Caco-2 (cell line): ENCODE measurements around the gene EXOC6B. TPM values are rescaled to one million over a fixed set of nuclear protein-coding genes. Genes with fewer than 3 reads are reported as not detected.
A peak's percentile ranks its signal among the peaks of the same experiment; 100 is the strongest.

ENCODE experiments used
- BruUV-seq: library from RNA; stranded (reverse); fragments of 400-500 nt; replicated peaks from 2 replicates; lab custom pipeline; 2021; lab: Mats Ljungman, UMichigan
- CTCF ChIA-PET: fragments of 300-600 bp; sonication (Branson Sonifier 250); formaldehyde crosslinking; loops from one replicate; lab custom pipeline; 2022; ENCODE audit warnings: antibody characterized with exemption; lab: Charles Lee
- POLR2A ChIA-PET: fragments of 300-600 bp; sonication (Branson Sonifier 250); formaldehyde crosslinking; loops from one replicate; lab custom pipeline; 2022; ENCODE audit warnings: antibody characterized with exemption; lab: Charles Lee
- DNase-seq, 2 experiments: peaks; one replicate each; pipeline versions ENCODE4 v3.0.0 to v3.0.0-alpha.2; 2020 to 2022
- H3K27me3 ChIP-seq: replicated peaks from 2 replicates; pipeline ENCODE4 v1.6.0; 2011; ENCODE audit warnings: low read length; ENCODE audit not compliant: control insufficient read depth, insufficient read depth
- H3K36me3 ChIP-seq: 2 replicates; pipeline ENCODE4 v1.5.1; 2011; ENCODE audit warnings: low read length; ENCODE audit not compliant: control insufficient read depth, insufficient read depth
- H3K4me1 ChIP-seq: fragments of 250-450 bp; sonication (Bioruptor Pico); 2 replicates; pipeline ENCODE4 v1.5.1; 2020; ENCODE audit warnings: mild to moderate bottlenecking
- H3K4me3 ChIP-seq: 2 replicates; pipeline ENCODE4 v1.5.1; 2011; ENCODE audit warnings: low read depth, mild to moderate bottlenecking, control low read depth, low read length
- H3K9me3 ChIP-seq: fragments of 250-450 bp; sonication (Bioruptor Pico); 2 replicates; pipeline ENCODE4 v1.5.1; 2020; ENCODE audit warnings: mild to moderate bottlenecking, moderate library complexity
- H3K27ac Mint-ChIP-seq: one replicate; pipeline ENCODE4 v1.8.0; 2022; ENCODE audit warnings: mixed read lengths; ENCODE audit not compliant: unreplicated experiment
- H3K27me3 Mint-ChIP-seq: one replicate; pipeline ENCODE4 v1.8.0; 2022; ENCODE audit warnings: mixed read lengths; ENCODE audit not compliant: insufficient read depth, unreplicated experiment
- H3K36me3 Mint-ChIP-seq: one replicate; pipeline ENCODE4 v1.8.0; 2022; ENCODE audit warnings: mild to moderate bottlenecking, mixed read lengths; ENCODE audit not compliant: insufficient read depth, unreplicated experiment
- H3K4me1 Mint-ChIP-seq: one replicate; pipeline ENCODE4 v1.8.0; 2022; ENCODE audit warnings: low read depth, mixed read lengths; ENCODE audit not compliant: unreplicated experiment
- H3K4me3 Mint-ChIP-seq: one replicate; pipeline ENCODE4 v1.8.0; 2022; ENCODE audit warnings: mild to moderate bottlenecking, moderate library complexity, mixed read lengths; ENCODE audit not compliant: unreplicated experiment
- H3K9me3 Mint-ChIP-seq: one replicate; pipeline ENCODE4 v1.8.0; 2022; ENCODE audit warnings: mixed read lengths; ENCODE audit not compliant: unreplicated experiment
- intact Hi-C: fragments of 100-400 bp; cut with micrococcal nuclease; formaldehyde crosslinking; loops from one replicate; pipeline ENCODE4 v1.10.0; 2022; ENCODE audit not compliant: unreplicated experiment
- total RNA-seq: library from RNA; stranded (reverse); gene quantifications from 2 replicates; pipeline ENCODE4 v1.2.3, GENCODE V29; 2022
- TF ChIP-seq, protein P1 (sequence below), 2 experiments: fragments of 200-600 bp in 1 of 2; IDR thresholded peaks; 1 replicate in 1 of 2; 2 replicates in 1 of 2; pipeline versions ENCODE4 v1.5.1 to v1.8.0; 2011 to 2022; ENCODE audit warnings: antibody characterized with exemption in 1 of 2, control low read depth in 1 of 2, inconsistent platforms in 1 of 2, low read depth in 1 of 2, low read length in 1 of 2, mild to moderate bottlenecking in 1 of 2, moderate library complexity in 1 of 2; ENCODE audit not compliant: insufficient read depth in 1 of 2, severe bottlenecking in 1 of 2, unreplicated experiment in 1 of 2

The EXOC6B gene
- total RNA-seq, 1 experiment from 2014 or later, result 36.1 TPM

GRCh38 chr2:72135921-72136320 is 689.9 kb downstream of the EXOC6B start:
- intact Hi-C loops, result no loop called here
- DNase-seq, result no peak
- Mint-ChIP-seq H3K27ac (no peak overlapping the region), H3K4me1 (peaks cover 7% of the 10 kb centered on the region), H3K4me3 (no peak overlapping the region), H3K27me3 (no peaks in the 10 kb centered on the region), H3K36me3 (no peaks in the 10 kb centered on the region), H3K9me3 (no peaks in the 10 kb centered on the region)
- Histone ChIP-seq H3K4me1 (peaks cover 14% of the 10 kb centered on the region), H3K9me3 (no peaks in the 10 kb centered on the region), H3K4me3 (no peak overlapping the region), H3K36me3 (no peaks in the 10 kb centered on the region), H3K27me3 (no peaks in the 10 kb centered on the region)
- no TSS peak for BruUV-seq
- TF ChIP-seq, protein P1, sequence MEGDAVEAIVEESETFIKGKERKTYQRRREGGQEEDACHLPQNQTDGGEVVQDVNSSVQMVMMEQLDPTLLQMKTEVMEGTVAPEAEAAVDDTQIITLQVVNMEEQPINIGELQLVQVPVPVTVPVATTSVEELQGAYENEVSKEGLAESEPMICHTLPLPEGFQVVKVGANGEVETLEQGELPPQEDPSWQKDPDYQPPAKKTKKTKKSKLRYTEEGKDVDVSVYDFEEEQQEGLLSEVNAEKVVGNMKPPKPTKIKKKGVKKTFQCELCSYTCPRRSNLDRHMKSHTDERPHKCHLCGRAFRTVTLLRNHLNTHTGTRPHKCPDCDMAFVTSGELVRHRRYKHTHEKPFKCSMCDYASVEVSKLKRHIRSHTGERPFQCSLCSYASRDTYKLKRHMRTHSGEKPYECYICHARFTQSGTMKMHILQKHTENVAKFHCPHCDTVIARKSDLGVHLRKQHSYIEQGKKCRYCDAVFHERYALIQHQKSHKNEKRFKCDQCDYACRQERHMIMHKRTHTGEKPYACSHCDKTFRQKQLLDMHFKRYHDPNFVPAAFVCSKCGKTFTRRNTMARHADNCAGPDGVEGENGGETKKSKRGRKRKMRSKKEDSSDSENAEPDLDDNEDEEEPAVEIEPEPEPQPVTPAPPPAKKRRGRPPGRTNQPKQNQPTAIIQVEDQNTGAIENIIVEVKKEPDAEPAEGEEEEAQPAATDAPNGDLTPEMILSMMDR (IDR thresholded peaks at IDR 0.05; ENCODE audit: insufficient read depth in 1 of 2, low read depth in 1 of 2, low read length in 1 of 2, severe bottlenecking in 1 of 2, unreplicated experiment in 1 of 2), result no peak
- ChIA-PET POLR2A (no interaction called here), CTCF (no interaction called here)

GRCh38 chr2:72134997-72135800 is 690.6 kb downstream of the EXOC6B start:
- CTCF ChIA-PET, result no interaction called here
- POLR2A ChIA-PET, result no interaction called here
- Mint-ChIP-seq H3K9me3 (no peaks in the 10 kb centered on the region), H3K4me1 (peaks cover 7% of the 10 kb centered on the region), H3K36me3 (no peaks in the 10 kb centered on the region), H3K4me3 (no peak overlapping the region), H3K27ac (no peak overlapping the region), H3K27me3 (no peaks in the 10 kb centered on the region)
- TF ChIP-seq, protein P1 (IDR thresholded peaks at IDR 0.05; ENCODE audit: insufficient read depth in 1 of 2, low read depth in 1 of 2, low read length in 1 of 2, severe bottlenecking in 1 of 2, unreplicated experiment in 1 of 2), result no peak
- intact Hi-C loops, result no loop called here
- no peak overlapping the region for H3K4me3 ChIP-seq
- H3K9me3 ChIP-seq, result no peaks in the 10 kb centered on the region
- H3K36me3 ChIP-seq, result no peaks in the 10 kb centered on the region
- no peaks in the 10 kb centered on the region for H3K27me3 ChIP-seq
- H3K4me1 ChIP-seq, result peaks cover 14% of the 10 kb centered on the region
- DNase-seq, result peak in 1 of 2 experiments; percentile 31
- BruUV-seq, result no TSS peak

- Mint-ChIP-seq H3K27ac (no peak overlapping the region), H3K4me3 (no peak overlapping the region), H3K27me3 (no peaks in the 10 kb centered on the region), H3K4me1 (peaks cover 7% of the 10 kb centered on the region), H3K36me3 (no peaks in the 10 kb centered on the region), H3K9me3 (no peaks in the 10 kb centered on the region)
- POLR2A ChIA-PET, result no interaction called here
- H3K4me1 ChIP-seq, result peaks cover 14% of the 10 kb centered on the region
- intact Hi-C loops, result no loop called here
- TF ChIP-seq, protein P1 (IDR thresholded peaks at IDR 0.05; ENCODE audit: insufficient read depth in 1 of 2, low read depth in 1 of 2, low read length in 1 of 2, severe bottlenecking in 1 of 2, unreplicated experiment in 1 of 2), result no peak
- H3K9me3 ChIP-seq, result no peaks in the 10 kb centered on the region
- no peaks in the 10 kb centered on the region for H3K27me3 ChIP-seq
- H3K4me3 ChIP-seq, result no peak overlapping the region
- H3K36me3 ChIP-seq, result no peaks in the 10 kb centered on the region
- DNase-seq, result peak in 1 of 2 experiments; percentile 31
- CTCF ChIA-PET, result no interaction called here
- no TSS peak for BruUV-seq
Measured at GRCh38 chr2:72134408-72134996, 691.3 kb downstream of the EXOC6B start.
